A673 (cell line): ENCODE data around the gene PRRT1. TPM values are rescaled to one million over a fixed set of nuclear protein-coding genes. Genes with fewer than 3 reads are reported as not detected.

Experiments
- BruUV-seq: library from RNA; stranded (reverse); fragments of 400-500 nt; replicated peaks from 2 replicates; lab custom pipeline; 2021; lab: Mats Ljungman, UMichigan
- CTCF ChIA-PET: fragments of 300-600 bp; sonication (Branson Sonifier 250); formaldehyde crosslinking; loops from one replicate; lab custom pipeline; 2022; ENCODE audit warnings: antibody characterized with exemption; lab: Charles Lee
- POLR2A ChIA-PET: fragments of 300-600 bp; sonication (Branson Sonifier 250); formaldehyde crosslinking; loops from one replicate; lab custom pipeline; 2022; ENCODE audit warnings: antibody characterized with exemption; ENCODE audit not compliant: low non-redundant PET; lab: Charles Lee
- DNase-seq: peaks from one replicate; pipeline ENCODE4 v3.0.0-alpha.2; 2015; ENCODE audit warnings: low spot score
- H3K27ac ChIP-seq: fragments of 200-600 bp; sonication (generic); 2 replicates; pipeline ENCODE4 v1.5.1; 2016; ENCODE audit warnings: mixed run types, low read depth, mild to moderate bottlenecking, mixed read lengths, antibody characterized with exemption, low read length; ENCODE audit not compliant: poor library complexity, severe bottlenecking
- H3K27me3 ChIP-seq: fragments of 200-600 bp; sonication (generic); replicated peaks from 2 replicates; pipeline ENCODE4 v1.6.1; 2017; ENCODE audit warnings: mixed run types, low read depth, mild to moderate bottlenecking, mixed read lengths, antibody characterized with exemption, low read length; ENCODE audit not compliant: insufficient read depth, poor library complexity
- H3K36me3 ChIP-seq: fragments of 200-600 bp; sonication (generic); 2 replicates; pipeline ENCODE4 v1.6.1; 2016; ENCODE audit warnings: mixed run types, mild to moderate bottlenecking, mixed read lengths, antibody characterized with exemption, low read length; ENCODE audit not compliant: insufficient read depth, poor library complexity, severe bottlenecking
- H3K4me1 ChIP-seq: fragments of 200-600 bp; sonication (generic); 2 replicates; pipeline ENCODE4 v1.6.1; 2017; ENCODE audit warnings: mixed run types, mild to moderate bottlenecking, mixed read lengths, antibody characterized with exemption, low read length; ENCODE audit not compliant: insufficient read depth, poor library complexity, severe bottlenecking
- H3K4me3 ChIP-seq: fragments of 200-600 bp; sonication (generic); 2 replicates; pipeline ENCODE4 v1.5.1; 2016; ENCODE audit warnings: low read depth, mixed run types, mild to moderate bottlenecking, mixed read lengths, low read length; ENCODE audit not compliant: poor library complexity, severe bottlenecking
- H3K9me3 ChIP-seq: fragments of 200-600 bp; sonication (generic); 2 replicates; pipeline ENCODE4 v1.6.1; 2016; ENCODE audit warnings: mixed run types, low read depth, mild to moderate bottlenecking, mixed read lengths, antibody characterized with exemption, low read length; ENCODE audit not compliant: poor library complexity, severe bottlenecking
- EZH2 ChIP-seq: fragments of 200-600 bp; sonication (generic); IDR thresholded peaks from 2 replicates; pipeline ENCODE4 v1.6.1; 2017; ENCODE audit warnings: borderline replicate concordance, low read depth, mild to moderate bottlenecking, mixed read lengths, antibody characterized with exemption, low read length; ENCODE audit not compliant: poor library complexity, severe bottlenecking
- intact Hi-C: fragments of 100-400 bp; cut with micrococcal nuclease; formaldehyde crosslinking; loops from one replicate; pipeline ENCODE4 v1.10.0; 2022; ENCODE audit not compliant: unreplicated experiment
- total RNA-seq: library from RNA; stranded (reverse); gene quantifications from 2 replicates; pipeline ENCODE4 v1.2.3, GENCODE V29; 2021
- TF ChIP-seq, protein P1 (sequence below): fragments of 300-800, 200-600 bp; sonication (generic); conservative IDR thresholded peaks from 2 replicates; pipeline ENCODE4 v1.5.1; 2017; ENCODE audit warnings: low read depth, mild to moderate bottlenecking, antibody characterized with exemption, low read length, moderate library complexity, mixed read lengths

The PRRT1 gene
- total RNA-seq, 1 experiment from 2014 or later: 4.5 TPM

DNA sequence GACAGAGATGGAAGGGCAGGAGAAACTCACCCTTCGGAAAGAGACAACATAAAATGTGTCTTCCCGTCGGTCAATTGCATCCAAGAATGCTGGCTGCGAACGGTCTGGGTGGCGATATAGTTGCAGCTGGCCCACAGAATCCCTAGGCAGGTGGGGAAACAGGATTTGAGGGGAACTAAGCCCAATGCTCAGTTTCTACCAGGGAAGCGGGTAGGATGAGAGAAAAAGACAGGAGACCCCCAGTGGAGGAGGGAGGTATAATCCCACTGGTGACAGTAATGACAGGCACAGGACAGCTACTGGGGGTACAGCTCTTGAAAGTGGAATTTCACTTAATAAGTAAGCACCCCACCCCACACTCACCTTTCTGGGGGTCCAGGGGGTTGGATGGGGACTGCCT, 35.1 kb downstream of the PRRT1 start:
- POLR2A ChIA-PET: no interaction called here
- Histone ChIP-seq H3K4me1 (no peaks in the 10 kb centered on the region), H3K4me3 (no peak overlapping the region), H3K27ac (no peak overlapping the region), H3K9me3 (no peaks in the 10 kb centered on the region), H3K36me3 (peaks cover 29% of the 10 kb centered on the region), H3K27me3 (no peaks in the 10 kb centered on the region)
- intact Hi-C loops: loop anchor here (5.0 kb wide), 1 partner anchor 126 kb away; no protein-coding TSS in a partner anchor
- BruUV-seq: no TSS peak
- CTCF ChIA-PET: interaction anchor here (1.0 kb wide), 1 partner anchor 116 kb away, joined by 3 read pairs; no protein-coding TSS in a partner anchor
- no peak for TF ChIP-seq EZH2
- TF ChIP-seq, protein P1, sequence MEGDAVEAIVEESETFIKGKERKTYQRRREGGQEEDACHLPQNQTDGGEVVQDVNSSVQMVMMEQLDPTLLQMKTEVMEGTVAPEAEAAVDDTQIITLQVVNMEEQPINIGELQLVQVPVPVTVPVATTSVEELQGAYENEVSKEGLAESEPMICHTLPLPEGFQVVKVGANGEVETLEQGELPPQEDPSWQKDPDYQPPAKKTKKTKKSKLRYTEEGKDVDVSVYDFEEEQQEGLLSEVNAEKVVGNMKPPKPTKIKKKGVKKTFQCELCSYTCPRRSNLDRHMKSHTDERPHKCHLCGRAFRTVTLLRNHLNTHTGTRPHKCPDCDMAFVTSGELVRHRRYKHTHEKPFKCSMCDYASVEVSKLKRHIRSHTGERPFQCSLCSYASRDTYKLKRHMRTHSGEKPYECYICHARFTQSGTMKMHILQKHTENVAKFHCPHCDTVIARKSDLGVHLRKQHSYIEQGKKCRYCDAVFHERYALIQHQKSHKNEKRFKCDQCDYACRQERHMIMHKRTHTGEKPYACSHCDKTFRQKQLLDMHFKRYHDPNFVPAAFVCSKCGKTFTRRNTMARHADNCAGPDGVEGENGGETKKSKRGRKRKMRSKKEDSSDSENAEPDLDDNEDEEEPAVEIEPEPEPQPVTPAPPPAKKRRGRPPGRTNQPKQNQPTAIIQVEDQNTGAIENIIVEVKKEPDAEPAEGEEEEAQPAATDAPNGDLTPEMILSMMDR: peak; percentile 59
- peak; percentile 59 for DNase-seq

DNA sequence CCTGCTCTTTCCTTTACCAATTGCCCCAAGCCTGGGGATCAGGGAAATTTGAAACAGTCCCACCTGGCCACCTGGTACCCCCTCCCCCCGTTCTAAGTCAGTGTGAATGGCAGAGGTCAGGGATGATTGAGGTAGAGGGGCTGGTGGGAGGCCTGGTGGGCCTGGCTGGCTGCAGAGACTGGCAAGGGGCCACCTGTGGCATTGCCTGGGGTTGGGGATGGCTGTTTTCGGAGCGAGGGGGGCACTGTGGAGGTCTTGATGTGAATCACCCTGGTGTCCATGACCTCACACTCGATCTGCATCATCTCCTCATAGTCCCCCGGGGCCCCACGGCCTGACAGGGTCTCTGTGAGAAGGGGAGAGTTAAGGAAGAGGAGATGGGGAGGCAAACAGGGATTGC, 36.1 kb downstream of the PRRT1 start:
- Histone ChIP-seq H3K9me3 (no peaks in the 10 kb centered on the region), H3K27me3 (no peaks in the 10 kb centered on the region), H3K4me3 (no peak overlapping the region), H3K27ac (no peak overlapping the region), H3K4me1 (no peaks in the 10 kb centered on the region), H3K36me3 (peaks cover 24% of the 10 kb centered on the region)
- intact Hi-C loops: loop anchor here (5.0 kb wide), 1 partner anchor 127 kb away; no protein-coding TSS in a partner anchor
- TF ChIP-seq EZH2: no peak
- TF ChIP-seq, protein P1: no peak
- no TSS peak for BruUV-seq
- ChIA-PET CTCF (no interaction called here), POLR2A (no interaction called here)
- no peak for DNase-seq

DNA sequence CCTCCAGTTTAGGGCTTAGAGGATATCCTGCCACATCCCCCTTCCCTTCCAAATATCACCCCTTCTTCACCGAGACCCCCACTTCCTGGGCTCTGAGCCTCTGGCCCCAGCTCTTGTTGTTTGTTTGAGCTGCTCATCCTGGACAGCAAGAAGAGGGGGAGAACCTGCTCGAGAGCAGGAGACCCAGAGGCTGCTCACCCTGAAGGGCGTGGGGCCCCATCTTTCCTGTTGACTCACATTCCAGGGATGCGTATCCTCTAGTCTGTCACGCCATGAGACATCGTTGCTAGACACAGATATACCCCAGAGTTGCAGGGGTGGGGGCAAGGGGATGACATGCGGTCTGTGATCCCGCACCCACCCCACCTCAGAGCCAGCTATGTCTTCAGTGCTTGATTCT, 36.9 kb downstream of the PRRT1 start:
- POLR2A ChIA-PET: interaction anchor here (0.6 kb wide), 1 partner anchor 41 kb away, joined by 3 read pairs; no protein-coding TSS in a partner anchor
- H3K27me3 ChIP-seq: no peaks in the 10 kb centered on the region
- H3K4me1 ChIP-seq: no peaks in the 10 kb centered on the region
- H3K36me3 ChIP-seq: peaks cover 23% of the 10 kb centered on the region
- BruUV-seq: no TSS peak
- CTCF ChIA-PET: no interaction called here
- H3K9me3 ChIP-seq: no peaks in the 10 kb centered on the region
- no peak overlapping the region for H3K4me3 ChIP-seq
- DNase-seq: no peak
- H3K27ac ChIP-seq: no peak overlapping the region
- intact Hi-C loops: loop anchor here (5.0 kb wide), 1 partner anchor 128 kb away; no protein-coding TSS in a partner anchor
- TF ChIP-seq, protein P1: no peak
- TF ChIP-seq EZH2: no peak
